GM23338 (cell line): ENCODE measurements around the gene WIPF1. TPM values are rescaled to one million over a fixed set of nuclear protein-coding genes. Genes with fewer than 3 reads are reported as not detected.

ENCODE experiments used
- ATAC-seq: fragments of 200-7000 bp; cut with Tn5 transposase; 3 replicates; pipeline ENCODE4 v1.9.1; 2020
- DNase-seq: peaks from one replicate; pipeline ENCODE4 v3.0.0-alpha.2; 2015; ENCODE audit warnings: low spot score
- H2AFZ ChIP-seq: fragments of 200-600 bp; sonication (generic); 2 replicates; pipeline ENCODE4 v1.8.0; 2016; ENCODE audit warnings: antibody characterized with exemption, mild to moderate bottlenecking, moderate library complexity
- H3F3A ChIP-seq: fragments of 200-600 bp; sonication (generic); replicated peaks from 2 replicates; pipeline ENCODE4 v1.8.0; 2017; ENCODE audit warnings: antibody characterized with exemption, mixed run types, low read depth
- H3K27ac ChIP-seq: fragments of 200-600 bp; sonication (generic); 2 replicates; pipeline ENCODE4 v1.6.1; 2016; ENCODE audit warnings: low read depth
- H3K27me3 ChIP-seq: fragments of 200-600 bp; sonication (generic); 2 replicates; pipeline ENCODE4 v1.8.0; 2016; ENCODE audit warnings: mild to moderate bottlenecking, mixed run types, moderate library complexity; ENCODE audit not compliant: insufficient read depth
- H3K36me3 ChIP-seq: fragments of 200-600 bp; sonication (generic); 2 replicates; pipeline ENCODE4 v1.8.0; 2016; ENCODE audit warnings: mild to moderate bottlenecking; ENCODE audit not compliant: insufficient read depth
- H3K4me1 ChIP-seq: fragments of 200-600 bp; sonication (generic); 2 replicates; pipeline ENCODE4 v1.8.0; 2016; ENCODE audit warnings: mild to moderate bottlenecking, moderate library complexity; ENCODE audit not compliant: insufficient read depth
- H3K4me2 ChIP-seq: fragments of 200-600 bp; sonication (generic); 2 replicates; pipeline ENCODE4 v1.7.1; 2017; ENCODE audit warnings: mixed run types
- H3K4me3 ChIP-seq: fragments of 200-600 bp; sonication (generic); 2 replicates; pipeline ENCODE4 v1.6.1; 2016; ENCODE audit warnings: mixed run types
- H3K79me2 ChIP-seq: fragments of 200-600 bp; sonication (generic); replicated peaks from 2 replicates; pipeline ENCODE4 v1.8.0; 2017; ENCODE audit warnings: mild to moderate bottlenecking; ENCODE audit not compliant: insufficient read depth
- H3K9me2 ChIP-seq: fragments of 200-600 bp; sonication (generic); 2 replicates; pipeline ENCODE4 v1.8.0; 2017; ENCODE audit not compliant: insufficient read depth
- H4K20me1 ChIP-seq: fragments of 200-600 bp; sonication (generic); replicated peaks from 2 replicates; pipeline ENCODE4 v1.8.0; 2017; ENCODE audit warnings: mild to moderate bottlenecking; ENCODE audit not compliant: insufficient read depth
- H3K27ac Mint-ChIP-seq: 2 replicates; pipeline ENCODE4 v1.8.0; 2020; ENCODE audit warnings: inconsistent platforms, mild to moderate bottlenecking, moderate library complexity, mixed read lengths
- H3K27me3 Mint-ChIP-seq: 3 replicates; pipeline ENCODE4 v1.8.0; 2022; ENCODE audit warnings: low read depth, mild to moderate bottlenecking, moderate library complexity, mixed read lengths, inconsistent platforms; ENCODE audit not compliant: insufficient read depth, poor library complexity
- H3K36me3 Mint-ChIP-seq: 3 replicates; pipeline ENCODE4 v1.8.0; 2021; ENCODE audit warnings: low read depth, mild to moderate bottlenecking, inconsistent platforms, moderate library complexity, mixed read lengths
- H3K4me1 Mint-ChIP-seq: 3 replicates; pipeline ENCODE4 v1.8.0; 2020; ENCODE audit warnings: mild to moderate bottlenecking, inconsistent platforms, mixed read lengths
- H3K4me3 Mint-ChIP-seq: 3 replicates; pipeline ENCODE4 v1.8.0; 2021; ENCODE audit warnings: moderate library complexity, mild to moderate bottlenecking, inconsistent platforms, mixed read lengths
- H3K9me3 Mint-ChIP-seq: 3 replicates; pipeline ENCODE4 v1.8.0; 2020; ENCODE audit warnings: moderate library complexity, mild to moderate bottlenecking, inconsistent platforms, mixed read lengths
- CTCF ChIP-seq, 2 experiments: fragments of 200-600 bp in 1 of 2; sonication (generic) in 1 of 2; conservative IDR thresholded peaks; 2 replicates each; pipeline versions ENCODE4 v1.5.1 to v1.6.1; 2016 to 2017; ENCODE audit warnings: antibody characterized with exemption in 2 of 2, low read depth in 2 of 2, mild to moderate bottlenecking in 2 of 2, moderate library complexity in 1 of 2
- ETS1 ChIP-seq: IDR thresholded peaks from 2 replicates; pipeline ENCODE4 v1.6.1; 2016; ENCODE audit warnings: antibody characterized with exemption
- EZH2phosphoT487 ChIP-seq: fragments of 200-600 bp; sonication (generic); IDR thresholded peaks from one replicate; pipeline ENCODE4 v1.8.1; 2018; ENCODE audit warnings: antibody characterized with exemption; ENCODE audit not compliant: unreplicated experiment
- JUNB ChIP-seq: IDR thresholded peaks from one replicate; pipeline ENCODE4 v1.6.1; 2016; ENCODE audit warnings: antibody characterized with exemption; ENCODE audit not compliant: unreplicated experiment
- POLR2AphosphoS5 ChIP-seq: IDR thresholded peaks from 2 replicates; pipeline ENCODE4 v1.6.1; 2016; ENCODE audit warnings: antibody characterized with exemption, low read depth
- ZNF114 ChIP-seq: fragments of 250-450 bp; sonication (Bioruptor Pico); IDR thresholded peaks from 2 replicates; pipeline ENCODE4 v1.5.0; 2020; ENCODE audit warnings: mild to moderate bottlenecking, moderate library complexity
- ZNF331 ChIP-seq: fragments of 250-450 bp; sonication (Bioruptor Pico); IDR thresholded peaks from 2 replicates; pipeline ENCODE4 v1.5.0; 2020; ENCODE audit warnings: low read depth, mild to moderate bottlenecking, moderate library complexity
- ZNF462 ChIP-seq: fragments of 250-450 bp; sonication (Bioruptor Pico); IDR thresholded peaks from 2 replicates; pipeline ENCODE4 v1.5.0; 2020; ENCODE audit warnings: mild to moderate bottlenecking, moderate library complexity
- polyA plus RNA-seq: library from polyadenylated mRNA; unstranded; fragments of >200 nt; fragmentation: Nextera tagmentation; extraction: Ambion mirVana; gene quantifications from 2 replicates; pipeline ENCODE4 v1.2.1, GENCODE V29; 2016
- total RNA-seq: library from RNA; depleted of rRNA; stranded (reverse); fragments of >200 nt; shearing (Covaris generic); gene quantifications from 2 replicates; pipeline ENCODE4 v1.2.3, GENCODE V29; 2014

The WIPF1 gene
- total and polyA plus RNA-seq, 2 experiments from 2014 or later = 3.0 to 6.0 TPM

GRCh38 chr2:174529916-174530315, 67.7 kb downstream of the WIPF1 start:
- no peak overlapping the region for H3K4me2 ChIP-seq
- ATAC-seq = no peak
- H3K27me3 Mint-ChIP-seq = peaks cover 4% of the 10 kb centered on the region
- H3K9me2 ChIP-seq = 0 out of 2 replicates have a peak, but pooled peaks cover under 1% of the 10 kb centered on the region
- H3K27me3 ChIP-seq = no peaks in the 10 kb centered on the region
- no peaks in the 10 kb centered on the region for H4K20me1 ChIP-seq
- no peaks in the 10 kb centered on the region for H3K79me2 ChIP-seq
- TF ChIP-seq ZNF114 (CRISPR knock-in tag) (no peak), JUNB (no peak), ZNF462 (CRISPR knock-in tag) (no peak)
- no peaks in the 10 kb centered on the region for H3K36me3 ChIP-seq
- no peak overlapping the region for H3K4me3 ChIP-seq
- H3F3A ChIP-seq = no peaks in the 10 kb centered on the region
- no peaks in the 10 kb centered on the region for H3K4me1 Mint-ChIP-seq
- peak overlapping the region; percentile 85; the same call in 1 of the 2 replicates for H2AFZ ChIP-seq
- no peak overlapping the region for H3K4me3 Mint-ChIP-seq
- H3K27ac Mint-ChIP-seq = no peak overlapping the region
- no peak for DNase-seq
- H3K27ac ChIP-seq = no peak overlapping the region
- no peaks in the 10 kb centered on the region for H3K4me1 ChIP-seq
- peaks cover 3% of the 10 kb centered on the region; the same call in 1 of the 3 replicates for H3K36me3 Mint-ChIP-seq
- H3K9me3 Mint-ChIP-seq = peaks cover 17% of the 10 kb centered on the region

- Mint-ChIP-seq H3K27ac (no peak overlapping the region), H3K36me3 (peaks cover 3% of the 10 kb centered on the region; the same call in 1 of the 3 replicates), H3K9me3 (peaks cover 17% of the 10 kb centered on the region), H3K4me1 (no peaks in the 10 kb centered on the region), H3K27me3 (peaks cover 1% of the 10 kb centered on the region), H3K4me3 (no peak overlapping the region)
- ATAC-seq (no peak), DNase-seq (no peak)
- Histone ChIP-seq H3K27ac (no peak overlapping the region), H2AFZ (no peak overlapping the region), H3F3A (no peaks in the 10 kb centered on the region), H3K36me3 (no peaks in the 10 kb centered on the region), H3K79me2 (no peaks in the 10 kb centered on the region), H3K27me3 (no peaks in the 10 kb centered on the region), H4K20me1 (no peaks in the 10 kb centered on the region), H3K4me2 (no peak overlapping the region), H3K4me1 (no peaks in the 10 kb centered on the region), H3K4me3 (no peak overlapping the region), H3K9me2 (no peaks in the 10 kb centered on the region)
- TF ChIP-seq EZH2phosphoT487 (no peak), POLR2AphosphoS5 (no peak), ETS1 (no peak), ZNF331 (no peak), CTCF (conservative IDR thresholded peaks at IDR 0.05; ENCODE audit: low read depth in 2 of 2) (no peak)
Observed at GRCh38 chr2:174527959-174528358, 69.6 kb downstream of the WIPF1 start.
